ENCODE results near the gene AP4B1.

Gene AP4B1

DNA sequence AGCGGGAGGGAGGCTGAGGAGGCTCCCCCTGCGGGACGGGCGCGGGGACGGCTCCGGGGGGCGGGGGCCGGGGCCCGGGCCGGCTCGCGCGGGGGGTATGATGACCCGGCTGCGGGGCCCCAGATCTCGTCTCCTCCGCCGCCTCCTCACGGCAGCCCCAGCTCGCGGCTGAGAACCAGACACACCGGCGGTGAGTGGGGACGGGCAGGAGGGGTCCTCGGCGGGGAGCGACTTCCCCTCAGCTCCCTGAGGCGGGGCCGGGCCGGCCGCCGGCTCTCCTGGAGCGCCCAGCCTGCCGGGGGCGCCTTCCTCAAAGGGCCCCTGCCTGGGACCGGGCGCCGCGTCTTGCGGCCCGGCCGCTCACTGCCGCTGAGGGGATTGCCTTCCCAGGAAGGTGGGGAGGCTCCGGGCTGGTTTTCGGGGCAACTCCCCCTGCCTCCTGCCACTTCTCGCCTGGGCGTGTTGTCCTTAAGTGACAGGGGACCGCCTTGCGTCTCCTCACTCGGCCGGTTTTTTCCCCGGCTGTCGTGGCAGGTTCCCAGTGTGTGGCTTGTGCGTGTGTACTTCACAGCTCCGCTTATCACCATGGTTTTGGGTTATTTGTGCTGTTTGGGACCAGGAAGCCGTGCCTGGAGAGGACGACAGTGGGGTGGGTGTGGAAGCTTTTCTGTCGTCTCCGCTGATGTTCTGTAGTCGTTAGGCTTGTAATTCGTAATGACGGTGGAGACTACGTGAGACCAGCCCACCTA lies 25.3 kb upstream of the AP4B1 start:
- no peak for DNase-seq

DNA sequence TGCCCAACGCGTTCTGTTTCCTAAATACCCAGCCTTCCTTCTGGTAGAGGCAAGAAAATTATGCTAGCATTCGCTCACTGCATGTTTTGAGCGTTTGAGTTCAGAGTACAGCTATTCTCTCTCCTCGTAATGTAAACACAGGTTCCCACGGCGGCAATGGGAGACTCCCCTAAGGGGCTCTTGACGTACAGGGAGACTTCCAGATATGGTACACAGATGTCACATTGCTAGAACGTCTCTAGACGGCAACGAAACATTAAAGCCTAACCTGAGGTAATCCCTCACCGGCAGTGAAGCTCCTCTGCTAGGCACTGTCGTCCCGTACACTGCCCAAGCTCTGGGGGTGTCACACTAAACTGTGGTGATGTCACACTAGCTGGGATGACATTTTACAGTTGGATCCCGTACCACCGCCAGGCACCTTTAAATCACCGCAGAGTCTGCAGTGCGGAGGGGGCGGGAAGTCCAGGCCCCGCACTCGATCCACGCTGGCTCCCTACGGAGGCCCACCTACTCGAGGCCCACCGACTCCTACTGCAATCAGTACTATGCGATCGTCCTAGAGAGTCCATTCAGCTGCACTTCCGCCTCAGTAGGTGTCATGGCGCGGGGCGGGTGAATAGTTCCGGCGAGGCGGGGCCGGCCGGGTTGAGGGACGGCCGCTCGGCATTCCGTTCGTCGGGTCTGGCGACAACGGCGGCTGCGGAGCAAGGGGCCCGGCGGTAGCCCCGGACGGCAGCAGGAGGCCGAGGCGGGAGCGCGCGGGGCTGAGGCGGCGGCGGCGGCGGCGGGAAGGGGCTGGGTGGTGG lies 24.5 kb upstream of the AP4B1 start, which contains the start of gene HIPK1:
Gene HIPK1 (plus strand): TSS at position 384 of the 809 bp plus-strand sequence.
- DNase-seq = peak; percentile 66

DNA sequence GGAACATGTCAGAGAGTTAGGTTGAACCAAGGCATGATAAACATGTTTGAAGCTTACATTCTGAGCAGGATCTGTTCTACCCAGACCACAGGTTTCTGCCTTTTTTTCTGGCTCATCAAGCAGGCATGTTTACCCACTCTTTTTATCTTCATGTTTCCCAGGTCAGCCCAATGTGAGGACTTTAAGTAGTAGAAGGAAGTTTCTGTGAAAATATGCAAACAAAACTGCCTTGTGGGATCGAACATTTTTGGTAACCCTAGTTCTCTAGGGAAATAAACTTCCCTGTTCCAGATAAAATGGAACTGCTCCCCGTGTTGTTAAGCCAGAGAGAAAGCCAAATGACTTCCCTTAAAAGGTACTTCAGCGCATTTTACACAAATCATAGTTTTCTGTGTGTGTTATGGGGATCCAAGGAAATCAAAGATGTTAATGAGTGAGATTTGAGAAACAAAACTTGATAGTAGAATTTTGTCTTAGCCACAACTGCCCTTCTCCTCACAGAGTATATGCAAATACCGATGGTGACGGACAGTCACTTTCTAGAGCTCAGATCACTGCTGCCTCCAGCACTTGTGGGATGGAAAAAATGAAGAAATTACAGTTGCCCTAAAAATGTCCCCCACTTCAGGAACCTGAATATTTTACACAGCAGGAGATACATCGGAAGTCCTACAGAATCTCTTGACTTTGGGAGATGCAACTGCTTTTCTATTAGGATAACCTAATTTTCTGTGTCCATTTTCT lies 23.8 kb upstream of the AP4B1 start:
- DNase-seq = no peak

DNA sequence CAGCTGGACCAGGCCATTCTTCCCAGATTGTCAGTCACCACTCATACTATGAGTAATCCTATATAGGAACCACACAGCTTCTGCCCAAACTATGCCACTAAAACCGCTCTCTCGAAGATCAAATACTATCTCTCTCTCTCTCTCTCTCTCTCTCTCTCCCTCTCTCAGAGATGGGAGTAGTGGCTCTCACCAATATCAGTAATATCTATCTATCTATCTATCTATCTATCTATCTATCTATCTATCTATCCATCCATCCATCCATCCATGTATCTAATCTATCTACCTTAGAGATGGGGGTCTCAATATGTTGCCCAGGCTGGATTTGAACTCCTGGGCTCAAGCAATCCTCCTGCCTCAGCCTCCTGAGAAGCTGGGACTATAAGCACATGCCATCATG lies 19.9 kb upstream of the AP4B1 start:
- DNase-seq = no peak

DNA sequence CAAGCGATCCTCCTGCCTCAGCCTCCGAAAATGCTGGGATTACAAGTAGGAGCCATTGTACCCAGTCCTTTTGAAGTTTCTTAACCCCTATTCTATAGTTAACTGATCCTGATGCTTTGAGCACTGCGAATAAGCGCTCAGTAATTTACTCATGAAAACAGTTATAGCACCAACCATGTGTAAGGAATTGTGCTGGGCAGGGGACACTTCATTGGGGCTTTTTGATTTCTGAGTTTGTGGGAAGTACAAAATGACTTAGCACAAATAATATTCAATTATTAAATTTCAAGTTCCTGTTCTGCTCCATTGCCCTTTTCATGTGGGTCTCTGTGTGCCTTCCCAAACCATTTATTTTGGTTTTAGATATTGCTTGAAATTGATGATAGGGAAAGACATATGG lies 18.4 kb upstream of the AP4B1 start:
- no peak for DNase-seq

DNA sequence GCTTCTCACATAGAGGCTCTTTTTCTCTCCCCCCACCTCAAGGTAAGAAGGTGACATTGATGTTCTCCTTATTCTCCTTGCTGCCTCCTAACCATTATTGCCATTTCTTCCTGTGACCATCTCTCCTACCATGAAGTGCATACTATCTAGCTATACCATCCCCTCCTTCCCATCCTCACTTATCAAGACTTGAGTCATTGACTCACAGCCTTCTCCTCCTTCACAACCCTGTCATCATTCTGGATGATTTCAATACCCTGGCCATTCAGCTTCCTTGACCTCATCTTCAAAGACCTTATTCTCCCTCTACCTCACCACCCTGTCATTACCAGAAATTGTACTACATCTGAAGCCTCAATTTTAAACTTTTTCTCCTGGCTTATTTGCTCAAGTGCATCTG lies 13.6 kb upstream of the AP4B1 start:
- no peak for DNase-seq

DNA sequence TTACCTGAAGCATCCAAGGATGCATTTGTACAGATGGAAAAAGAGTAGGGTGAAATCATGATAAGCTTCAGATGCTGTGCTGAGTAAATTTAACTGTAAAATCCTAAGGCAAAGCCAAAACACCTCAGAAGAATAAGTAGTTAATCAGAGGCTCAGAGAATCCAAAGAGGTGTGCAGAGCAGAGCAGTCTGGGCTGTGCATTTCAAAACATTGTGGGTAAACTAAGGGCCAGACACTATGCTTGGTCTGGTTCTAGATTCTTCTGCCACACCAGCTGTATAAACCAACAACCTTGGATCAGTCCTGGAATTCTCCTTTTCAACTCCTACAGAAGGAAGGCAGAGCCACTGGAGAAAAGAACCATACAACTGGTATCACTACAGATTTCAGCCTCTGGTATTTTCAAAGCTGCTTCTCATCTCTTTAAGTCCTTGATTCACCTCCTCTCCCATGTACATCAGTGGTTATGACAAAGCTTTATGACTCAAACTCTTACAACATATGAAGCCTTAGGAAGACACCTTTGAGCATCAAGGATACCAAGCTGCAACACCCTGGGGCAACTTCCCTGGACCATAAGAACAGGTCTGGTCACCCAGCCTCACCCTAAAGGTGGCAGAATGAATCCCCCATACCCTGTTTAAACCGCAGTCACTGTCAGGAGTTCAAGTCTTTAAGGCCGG lies 12.9 kb upstream of the AP4B1 start:
- no peak for DNase-seq

DNA sequence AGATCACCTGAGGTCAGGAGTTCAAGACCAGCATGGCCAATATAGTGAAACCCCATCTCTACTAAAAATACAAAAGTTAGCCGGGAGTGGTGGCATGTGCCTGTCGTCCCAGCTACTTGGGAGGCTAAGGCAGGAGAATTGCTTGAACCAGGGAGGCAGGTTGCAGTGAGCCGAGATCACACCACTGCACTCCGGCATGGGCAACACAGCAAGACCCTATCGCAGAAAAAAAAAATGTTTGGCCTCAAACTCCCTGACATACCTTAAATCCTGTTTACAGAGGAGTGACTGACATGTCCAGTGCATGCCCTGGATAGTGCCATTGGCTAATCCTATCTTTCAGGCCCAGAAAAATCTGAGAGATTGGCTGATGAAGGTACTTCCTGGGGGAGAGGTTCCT lies 12.4 kb upstream of the AP4B1 start:
- no peak for DNase-seq

DNA sequence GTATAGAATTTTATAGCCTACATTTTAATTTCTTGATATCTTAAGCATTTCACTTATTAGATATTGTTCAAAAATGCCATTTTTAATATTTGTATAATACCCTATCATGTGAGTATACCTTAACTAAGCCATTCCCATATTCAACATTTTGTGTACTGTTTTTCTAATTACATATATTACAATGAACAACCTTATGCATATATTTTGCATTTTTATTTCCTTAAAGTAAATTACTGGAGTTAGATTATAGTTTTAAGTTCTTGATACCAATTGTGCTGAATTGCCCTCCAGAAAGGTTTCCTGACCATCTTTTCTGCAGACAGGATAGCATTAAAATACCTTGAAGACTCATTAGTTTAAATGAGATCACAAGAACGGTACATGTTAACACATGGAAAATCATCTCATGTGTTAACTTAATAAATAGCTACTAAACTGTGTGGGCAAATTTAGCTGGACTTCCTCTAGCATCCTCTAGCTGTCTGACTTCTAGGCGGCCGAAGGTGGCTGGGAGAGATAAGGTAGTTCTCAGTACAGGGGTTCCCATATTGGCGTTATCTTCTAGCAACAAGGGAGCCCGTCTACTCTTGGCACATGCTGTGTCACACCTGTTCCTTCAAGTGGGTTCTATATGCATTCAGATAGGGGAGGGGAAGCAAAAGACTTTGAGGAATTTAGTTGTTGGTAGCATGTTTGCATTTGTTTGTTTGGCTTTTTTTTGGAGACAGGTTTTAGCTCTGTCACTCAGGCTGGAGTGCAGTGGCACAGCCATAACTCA lies 9.5 kb upstream of the AP4B1 start:
- DNase-seq = no peak

DNA sequence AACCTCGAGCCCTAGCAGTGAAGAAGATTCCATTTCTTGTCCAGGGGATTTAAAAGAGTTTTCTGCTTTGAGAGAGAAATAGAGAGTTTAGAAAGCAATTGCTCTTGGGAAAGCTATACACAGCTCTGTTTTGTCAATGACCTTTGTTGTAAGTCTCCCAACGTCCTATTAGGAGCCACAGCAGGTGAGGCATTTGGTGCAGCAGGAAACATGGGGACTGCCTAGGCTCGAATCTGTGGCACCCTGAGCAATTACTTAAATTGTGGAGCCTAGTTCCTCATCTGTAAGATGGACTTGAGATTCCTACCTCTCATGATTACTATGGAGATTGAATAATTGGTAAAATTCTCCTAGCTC lies 8.7 kb upstream of the AP4B1 start:
- DNase-seq = no peak

DNA sequence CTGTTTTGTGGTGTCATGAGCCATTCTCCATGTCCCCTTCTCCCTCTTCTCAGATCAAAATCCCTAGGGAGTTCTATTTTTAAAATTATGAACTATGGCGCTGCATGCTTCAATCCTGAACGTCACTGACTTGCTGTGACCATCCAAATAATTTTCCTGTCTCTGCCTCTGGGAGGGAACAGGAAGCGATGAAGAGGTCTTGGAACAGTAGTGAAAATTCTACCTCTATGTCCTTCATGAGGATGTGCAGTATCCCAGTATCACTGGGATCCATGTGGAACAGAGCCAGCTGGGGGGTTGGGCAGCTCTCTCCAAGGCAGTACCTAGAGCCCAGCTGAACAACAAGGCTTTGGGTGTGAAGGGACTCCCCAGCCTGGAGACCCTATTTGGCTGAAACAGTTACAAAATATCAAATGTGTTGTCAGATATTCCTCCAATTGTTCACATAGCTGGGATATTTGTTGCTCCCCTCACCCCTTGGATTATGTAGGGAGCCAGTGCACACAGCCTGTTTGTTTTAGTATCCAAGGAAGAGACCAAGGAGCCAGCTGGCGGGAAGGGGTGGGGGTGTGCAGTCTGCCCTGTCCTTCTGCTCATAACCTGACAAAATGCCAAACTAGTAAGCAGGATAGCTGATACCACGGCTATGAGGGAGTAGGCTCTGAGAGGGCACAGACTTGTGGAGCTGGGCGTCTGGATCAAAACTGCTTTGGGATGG lies 8.2 kb upstream of the AP4B1 start:
- DNase-seq = no peak

DNA sequence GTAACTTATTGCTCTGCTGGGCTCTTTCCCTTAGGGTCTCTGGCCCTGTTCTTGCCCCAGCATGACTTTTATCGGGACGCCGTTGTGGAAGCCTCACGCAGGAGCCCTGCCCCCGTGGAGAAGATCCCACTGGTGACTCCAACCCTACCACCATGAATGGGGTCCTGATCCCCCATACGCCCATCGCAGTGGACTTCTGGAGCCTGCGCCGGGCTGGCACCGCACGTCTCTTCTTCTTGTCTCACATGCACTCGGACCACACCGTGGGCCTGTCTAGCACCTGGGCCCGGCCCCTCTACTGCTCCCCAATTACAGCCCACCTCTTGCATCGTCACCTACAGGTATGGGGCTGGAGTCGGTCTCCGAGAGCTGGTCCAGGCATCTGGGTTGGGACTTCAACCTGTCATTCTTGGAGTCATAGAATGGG lies 849 bp upstream of the AP4B1 start:
- DNase-seq = no peak

DNA sequence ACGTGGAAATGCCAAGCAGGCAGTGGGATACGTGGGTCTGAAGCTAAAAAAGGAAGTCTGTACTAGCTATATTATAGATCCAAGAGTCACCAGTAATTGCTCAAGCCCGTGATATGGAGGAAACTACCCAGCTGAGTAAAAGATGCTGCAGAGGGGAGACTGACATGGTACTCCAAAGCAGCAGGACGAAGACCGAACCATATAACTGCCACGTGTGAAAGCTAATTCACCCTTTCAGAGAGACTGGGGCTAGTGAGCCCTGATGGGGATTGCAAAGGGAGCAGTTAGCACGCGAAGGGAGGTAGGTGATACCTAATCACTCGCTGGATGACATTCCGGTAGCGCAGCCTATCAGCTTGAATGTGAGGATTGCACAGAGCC lies 316 bp downstream of the AP4B1 start:
- no peak for DNase-seq

DNA sequence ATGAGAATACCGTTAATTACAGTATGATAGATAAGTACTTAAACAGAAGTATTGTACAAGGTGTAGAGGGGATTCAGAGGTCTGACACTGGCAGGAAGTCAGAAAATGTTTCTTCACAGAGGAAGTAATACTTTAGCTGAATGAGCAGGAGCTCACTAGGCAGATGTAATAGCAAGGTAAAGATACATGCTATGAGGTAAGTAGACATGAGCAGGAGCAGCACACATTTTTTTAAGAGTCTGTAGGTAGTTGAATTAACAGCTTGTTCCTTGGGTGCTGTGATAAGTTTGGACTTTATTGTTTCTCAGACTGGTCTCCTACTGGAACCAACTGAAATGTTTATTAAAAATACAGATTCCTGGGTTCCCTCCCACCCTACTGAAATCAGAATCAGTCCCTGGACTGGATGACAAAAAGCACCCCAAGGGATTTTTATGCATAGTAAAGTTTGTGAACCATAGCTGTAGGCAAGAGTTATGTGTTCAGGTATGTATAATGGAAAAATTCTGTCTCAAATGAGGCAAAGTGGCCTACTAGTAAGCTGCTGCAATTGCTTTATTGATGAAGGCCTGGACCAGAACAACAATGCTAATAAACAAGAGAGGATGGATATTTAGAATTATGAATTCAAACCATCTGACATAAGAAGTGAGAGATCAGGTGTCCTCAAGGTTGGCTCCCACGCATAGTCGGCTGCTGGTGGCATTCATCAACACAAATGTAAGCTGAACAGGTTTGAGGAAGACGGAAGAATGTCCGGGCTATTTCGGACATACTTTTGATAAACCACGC lies 902 bp downstream of the AP4B1 start:
- DNase-seq = no peak

DNA sequence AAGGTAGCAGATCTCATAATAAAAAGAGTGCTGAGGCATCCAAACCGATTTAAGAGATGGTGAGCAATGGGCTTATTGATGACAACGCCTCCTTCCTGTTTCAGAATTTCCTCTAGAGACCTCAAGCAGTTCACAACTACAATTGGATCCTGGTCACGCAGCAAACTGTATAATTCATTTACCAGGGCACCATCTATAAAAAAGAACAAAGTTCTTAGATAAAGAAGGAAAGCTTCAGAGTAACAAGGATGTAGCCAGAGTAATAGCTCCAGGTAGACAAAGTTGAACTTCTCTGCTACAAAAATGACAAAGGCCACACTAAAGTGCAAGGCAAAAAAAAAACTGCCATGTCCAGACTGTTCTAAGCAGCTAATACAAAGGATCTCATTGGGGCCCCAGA lies 3.4 kb downstream of the AP4B1 start:
- DNase-seq = no peak

DNA sequence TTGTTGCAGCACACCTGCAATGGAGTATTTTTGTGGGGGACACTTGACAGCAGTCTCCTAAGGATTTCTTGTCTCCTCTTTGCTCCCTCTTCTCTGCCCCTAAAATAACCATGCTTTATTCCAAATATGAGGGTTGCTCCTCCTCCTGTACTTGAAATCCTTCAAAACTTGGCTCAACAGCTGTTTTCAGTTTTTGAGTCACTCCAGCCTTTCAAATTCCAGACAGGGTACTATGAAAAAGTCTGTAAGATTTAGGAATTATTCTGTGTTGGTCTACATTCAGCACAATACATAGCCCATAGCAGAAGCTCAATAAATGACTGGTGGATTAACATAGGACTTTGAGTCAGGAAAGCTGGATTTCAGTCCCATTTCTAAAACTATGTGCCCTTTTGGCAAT lies 5.5 kb downstream of the AP4B1 start:
- no peak for DNase-seq

DNA sequence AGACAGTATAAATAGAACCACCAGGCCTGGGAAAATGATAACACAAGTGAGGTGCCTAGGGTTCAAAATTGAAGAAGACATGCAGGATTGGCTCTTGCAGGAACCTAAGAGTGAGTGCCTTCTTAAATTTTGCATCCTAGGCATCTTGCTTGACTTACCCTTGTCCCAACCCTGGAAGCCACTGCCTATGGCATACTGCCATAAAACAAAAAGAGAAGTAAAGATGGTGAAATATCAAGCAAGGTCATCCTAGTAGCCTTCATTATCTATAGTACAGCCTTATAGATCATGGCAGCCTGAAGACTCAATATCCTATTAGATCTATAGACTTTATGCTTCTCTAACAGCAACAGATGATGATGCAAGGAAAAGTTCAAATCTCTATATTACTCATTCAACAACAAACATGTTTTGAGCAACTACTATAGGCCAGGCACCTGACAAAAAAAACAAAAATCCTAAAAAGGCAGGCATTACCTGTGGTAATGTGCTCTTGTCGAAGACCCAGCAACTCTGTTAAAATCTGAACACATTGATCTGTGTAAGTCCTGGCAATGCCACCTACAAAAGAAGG lies 6.3 kb downstream of the AP4B1 start:
- DNase-seq = no peak

DNA sequence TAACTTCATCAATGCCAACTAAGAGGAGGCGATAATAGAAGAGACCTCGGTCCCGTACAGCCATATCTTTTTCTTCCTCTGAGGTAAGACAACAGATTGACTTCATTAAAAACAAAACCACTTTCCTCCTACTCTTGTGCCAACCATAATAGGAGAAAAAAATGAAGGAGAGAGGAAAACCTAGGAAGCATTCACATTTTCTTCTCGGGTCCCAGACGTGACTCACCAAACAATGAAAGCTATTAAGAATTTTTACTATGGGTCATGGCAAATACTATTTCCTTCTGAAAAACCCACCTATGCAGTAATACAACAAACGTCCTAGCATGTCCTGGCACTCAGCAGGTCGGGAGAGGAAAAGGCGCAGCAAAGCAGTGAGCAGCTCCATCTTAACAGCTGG lies 8.6 kb downstream of the AP4B1 start:
- no peak for DNase-seq

DNA sequence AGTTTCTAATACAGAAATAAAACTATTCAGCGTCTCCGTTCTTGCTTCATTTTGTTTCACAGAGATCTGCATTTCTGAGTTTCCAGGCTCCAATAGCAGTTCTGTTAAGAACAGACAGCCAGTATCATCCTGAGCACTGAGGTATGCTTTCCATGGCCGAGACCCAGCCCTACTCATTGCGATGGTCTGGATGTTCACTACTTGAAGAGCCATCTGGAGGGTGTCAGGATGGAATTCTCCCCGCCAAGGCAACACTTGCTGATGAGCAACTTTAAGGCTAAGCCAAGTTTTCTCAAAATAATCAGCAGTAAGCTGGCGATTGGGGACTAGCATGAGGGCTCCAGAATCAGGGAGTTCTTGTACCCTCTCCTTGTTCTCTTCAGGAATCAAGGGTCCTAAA lies 9.5 kb downstream of the AP4B1 start:
- no peak for DNase-seq

DNA sequence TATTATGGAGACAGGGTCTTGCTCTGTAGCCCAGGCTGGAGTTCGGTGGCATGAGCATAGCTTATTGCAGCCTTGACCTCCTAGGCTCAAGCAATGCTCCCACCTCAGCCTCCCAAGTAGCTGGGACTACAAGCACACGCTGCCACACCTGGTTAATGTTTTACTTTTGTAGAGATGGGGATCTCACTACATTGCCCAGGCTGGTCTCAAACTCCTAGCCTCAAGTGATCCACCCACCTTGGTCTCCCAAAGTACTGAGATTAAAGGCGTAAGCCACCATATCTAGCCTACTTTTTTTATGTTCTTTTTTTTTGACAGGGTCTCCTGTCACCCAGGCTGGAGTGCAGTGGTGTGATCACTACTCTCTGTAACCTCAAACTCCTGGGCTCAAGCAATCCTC lies 11.3 kb downstream of the AP4B1 start:
- DNase-seq = no peak

Measured in NCI-H187 treated with DMSO at 0.1 percent for 48 hours (cell line).